HG03439 (cell line): ENCODE results near the gene PSMB4.
"Not testable (repeated sequence)": the region's sequence is repeated elsewhere in the genome, so short reads cannot be mapped to it uniquely, and the experiment has no call there.

Source experiments
- ATAC-seq: cut with Tn5 transposase; IDR thresholded peaks from one replicate; pipeline ENCODE4 v1.9.1; 2021; ENCODE audit warnings: mild to moderate bottlenecking, moderate library complexity; ENCODE audit not compliant: unreplicated experiment

Gene PSMB4

DNA sequence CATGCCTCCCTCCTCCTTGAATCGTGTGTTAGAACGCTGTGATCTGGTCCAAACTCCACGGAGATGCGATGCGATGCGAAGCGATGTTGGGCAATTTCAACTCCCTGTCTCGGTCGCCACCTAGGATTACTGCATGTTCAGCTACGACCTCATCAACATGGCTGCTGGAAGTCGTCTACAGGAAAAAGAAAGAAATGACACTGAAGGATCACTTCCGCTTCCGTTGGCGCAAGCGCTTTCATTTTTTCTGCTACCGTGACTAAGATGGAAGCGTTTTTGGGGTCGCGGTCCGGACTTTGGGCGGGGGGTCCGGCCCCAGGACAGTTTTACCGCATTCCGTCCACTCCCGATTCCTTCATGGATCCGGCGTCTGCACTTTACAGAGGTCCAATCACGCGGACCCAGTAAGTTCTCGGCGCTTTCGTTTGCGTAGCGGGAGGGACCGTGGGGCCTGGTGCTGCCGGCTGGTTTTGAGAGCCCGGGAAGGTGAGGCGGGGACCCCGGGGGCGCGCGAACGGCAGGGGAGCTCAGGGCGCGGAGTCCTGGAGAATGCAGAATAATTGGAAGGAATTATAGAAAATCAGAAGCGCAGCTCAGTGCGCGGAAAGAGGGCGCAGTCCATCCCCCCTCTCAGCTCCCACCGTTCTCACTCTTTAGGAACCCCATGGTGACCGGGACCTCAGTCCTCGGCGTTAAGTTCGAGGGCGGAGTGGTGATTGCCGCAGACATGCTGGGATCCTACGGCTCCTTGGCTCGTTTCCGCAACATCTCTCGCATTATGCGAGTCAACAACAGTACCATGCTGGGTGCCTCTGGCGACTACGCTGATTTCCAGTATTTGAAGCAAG, at the start of gene PSMB4:
PSMB4 (plus strand) TSS at position 250 of the 848 bp plus-strand sequence; CDS start at position 265, 15 bp downstream.
- ATAC-seq, result peak; percentile 66

DNA sequence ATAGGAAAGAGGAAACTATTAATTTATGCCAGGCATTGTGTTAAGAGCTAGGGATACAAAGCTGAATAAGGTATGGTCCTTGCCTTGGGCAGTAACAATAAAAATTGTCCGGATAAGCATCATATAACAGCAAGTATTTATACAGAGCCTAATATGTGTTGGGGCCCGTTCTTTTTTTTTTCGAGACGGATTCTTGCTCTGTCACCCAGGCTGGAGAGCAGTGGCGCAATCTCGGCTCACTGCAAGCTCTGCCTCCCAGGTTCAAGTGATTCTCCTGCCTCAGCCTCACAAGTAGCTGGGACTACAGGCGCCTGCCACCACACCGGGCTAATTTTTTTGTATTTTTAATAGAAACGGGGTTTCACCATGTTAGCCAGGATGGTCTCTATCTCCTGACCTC, 49.0 kb upstream of the PSMB4 start:
- ATAC-seq, result not testable (repeated sequence)

DNA sequence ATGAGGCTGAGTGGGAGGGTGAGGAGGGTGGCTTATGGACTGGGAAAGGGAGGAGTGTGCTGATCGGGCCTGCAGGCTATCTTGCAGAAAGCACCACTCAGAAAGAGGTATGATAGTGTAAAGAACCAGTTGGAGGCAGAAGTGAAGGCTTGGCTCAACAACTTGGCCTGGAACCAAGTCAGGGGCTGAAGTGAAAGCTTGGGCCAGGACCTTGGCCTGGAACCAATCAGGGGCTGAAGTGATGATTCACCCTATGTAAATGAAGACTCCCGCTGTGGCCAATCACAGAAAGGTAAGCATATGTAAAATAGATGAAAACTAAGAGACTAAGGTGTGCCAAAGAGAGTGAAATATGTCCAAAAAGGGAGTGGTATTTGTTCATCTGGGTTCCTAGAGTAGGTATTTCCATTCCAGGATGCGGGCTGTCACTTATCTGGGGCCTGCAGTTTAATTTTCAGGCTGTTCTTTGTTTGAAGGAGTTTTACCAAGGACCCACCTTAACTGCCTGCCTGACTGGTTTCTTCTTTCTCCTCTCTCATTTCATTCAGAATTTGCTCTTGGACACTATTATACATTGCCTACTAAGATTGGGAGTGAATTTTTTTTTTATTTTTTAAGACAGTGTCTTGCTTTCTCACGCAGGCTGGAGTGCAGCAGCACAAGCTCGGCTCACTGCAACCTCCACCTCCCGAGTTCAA, 47.2 kb upstream of the PSMB4 start:
- ATAC-seq, result no peak

DNA sequence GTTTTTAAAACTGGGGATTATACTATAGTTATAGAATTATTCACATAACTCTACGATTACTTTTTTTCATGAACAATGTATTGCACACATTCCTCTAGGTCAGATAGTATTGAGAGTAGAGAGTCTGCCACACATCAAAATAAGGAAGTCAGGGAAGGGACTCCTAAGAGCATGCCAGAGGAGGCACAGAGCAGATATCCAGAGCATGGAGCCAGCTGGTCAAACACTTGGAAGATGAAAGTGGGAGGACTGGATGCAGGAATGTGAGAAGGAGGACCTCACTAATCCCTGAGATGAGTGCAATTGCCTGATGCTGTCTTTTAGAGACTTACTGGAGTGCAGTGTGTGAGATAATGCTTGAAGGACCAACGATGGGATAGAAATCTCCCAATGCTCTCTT, 42.7 kb upstream of the PSMB4 start:
- no peak for ATAC-seq

DNA sequence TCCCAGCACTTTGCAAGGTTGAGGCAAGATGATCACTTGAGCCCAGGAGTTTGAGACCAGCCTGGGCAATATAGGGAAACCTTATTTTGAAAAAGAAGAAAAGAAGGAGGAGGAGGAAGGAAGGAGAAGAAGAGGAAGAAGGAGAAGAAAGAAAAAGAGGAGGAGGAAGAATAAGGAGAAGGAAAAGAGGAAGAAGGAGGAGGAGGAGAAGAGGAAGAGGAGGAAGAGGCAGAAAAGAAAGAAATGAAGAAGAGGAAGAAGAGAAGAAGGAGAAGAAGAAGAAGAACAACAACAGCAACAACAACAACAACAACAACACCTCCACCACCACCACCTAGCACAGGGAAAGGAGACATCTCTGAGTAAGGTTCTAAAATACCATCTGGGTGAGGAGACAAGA, 37.5 kb upstream of the PSMB4 start:
- no peak for ATAC-seq

DNA sequence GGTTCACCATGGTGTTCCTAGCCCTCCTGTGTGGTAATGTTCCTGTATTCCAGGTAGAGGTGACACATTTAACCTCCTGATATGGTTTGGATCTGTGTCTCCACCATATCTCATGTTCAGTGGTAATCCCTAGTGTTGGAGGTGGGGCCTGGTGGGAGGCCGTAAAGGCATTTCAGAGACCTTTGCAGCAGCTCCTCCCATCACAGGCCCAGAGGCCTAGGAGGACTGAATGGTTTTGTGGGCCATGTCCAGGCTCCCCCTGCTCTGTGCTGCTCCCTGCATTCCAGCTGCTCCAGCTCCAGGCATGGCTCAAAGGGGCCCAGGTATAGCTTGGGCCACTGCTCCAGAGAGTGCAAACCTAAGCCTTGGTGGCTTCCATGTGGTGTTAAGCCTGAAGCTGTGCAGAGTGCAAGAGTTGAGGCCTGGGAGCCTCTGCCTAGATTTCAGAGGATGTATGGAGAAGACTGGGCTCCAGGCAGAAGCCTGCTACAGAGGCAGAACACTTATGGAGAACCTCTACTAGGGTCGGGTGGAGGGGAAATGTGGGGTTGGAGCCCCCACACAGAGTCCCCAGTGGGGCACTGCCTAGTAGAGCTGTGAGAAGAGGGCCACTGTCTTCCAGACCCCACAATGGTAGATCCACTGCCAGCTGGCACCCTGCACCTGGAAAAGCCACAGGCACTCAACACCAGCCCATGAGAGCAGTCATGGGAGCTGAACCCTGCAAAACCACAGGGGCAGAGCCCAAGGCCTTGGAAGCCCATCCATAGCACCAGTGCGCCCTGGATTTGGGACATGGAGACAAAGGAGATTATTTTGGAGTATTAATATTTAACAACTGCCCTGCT, 36.8 kb upstream of the PSMB4 start:
- no peak for ATAC-seq

DNA sequence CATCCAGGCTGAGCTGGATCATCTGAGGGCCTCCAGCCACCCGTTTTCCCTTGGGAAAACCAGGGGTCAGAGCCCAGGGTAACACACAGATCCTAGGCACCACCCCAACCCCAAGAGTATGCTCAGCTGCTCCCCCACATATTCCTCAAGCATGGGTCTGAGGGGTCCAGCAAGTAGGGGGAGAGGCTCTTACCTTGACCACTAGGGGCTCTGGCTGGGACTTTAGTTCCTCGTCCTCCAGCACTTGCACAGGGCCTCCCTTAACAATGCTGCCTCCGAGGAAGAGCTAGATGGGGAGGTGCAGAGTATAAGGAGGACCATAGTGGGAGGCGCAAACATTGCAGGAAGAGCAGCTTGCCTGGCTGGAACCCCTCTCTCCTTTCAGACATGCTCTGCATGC, 34.4 kb upstream of the PSMB4 start:
- ATAC-seq, result no peak

DNA sequence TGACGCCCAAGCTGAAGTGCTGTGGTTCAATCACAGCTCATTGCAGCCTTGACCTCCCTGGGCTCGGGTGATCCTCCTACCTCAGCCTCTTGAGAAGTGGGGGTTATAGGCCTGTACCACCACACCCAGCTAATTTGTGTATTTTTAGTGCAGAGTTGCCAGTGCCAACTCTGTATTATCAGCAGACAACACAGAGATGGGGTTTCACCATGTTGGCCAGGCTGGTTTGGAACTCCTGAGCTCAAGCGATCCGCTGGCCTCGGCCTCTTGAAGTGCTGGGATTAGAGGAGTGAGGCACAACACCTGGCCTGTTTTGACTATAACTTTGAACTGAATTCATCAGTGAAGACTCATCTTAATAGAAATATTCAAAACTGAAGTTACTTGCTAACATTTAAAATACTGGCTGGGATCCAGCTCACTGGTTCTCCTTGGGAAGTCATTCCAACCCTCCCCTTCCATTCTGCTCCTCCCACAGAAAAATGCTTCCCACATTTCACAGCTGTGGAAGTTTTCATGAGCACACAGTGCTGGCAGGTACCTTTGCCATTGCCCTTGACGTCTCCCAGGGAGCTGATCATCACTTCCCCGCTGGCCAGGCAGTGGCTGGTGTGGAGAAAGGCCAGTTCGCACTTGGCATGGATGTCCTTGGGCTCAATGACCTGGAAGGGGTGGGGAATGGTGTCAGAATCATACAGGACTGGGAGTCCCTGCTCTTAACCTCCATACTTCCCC, 31.5 kb upstream of the PSMB4 start:
- ATAC-seq, result no peak

DNA sequence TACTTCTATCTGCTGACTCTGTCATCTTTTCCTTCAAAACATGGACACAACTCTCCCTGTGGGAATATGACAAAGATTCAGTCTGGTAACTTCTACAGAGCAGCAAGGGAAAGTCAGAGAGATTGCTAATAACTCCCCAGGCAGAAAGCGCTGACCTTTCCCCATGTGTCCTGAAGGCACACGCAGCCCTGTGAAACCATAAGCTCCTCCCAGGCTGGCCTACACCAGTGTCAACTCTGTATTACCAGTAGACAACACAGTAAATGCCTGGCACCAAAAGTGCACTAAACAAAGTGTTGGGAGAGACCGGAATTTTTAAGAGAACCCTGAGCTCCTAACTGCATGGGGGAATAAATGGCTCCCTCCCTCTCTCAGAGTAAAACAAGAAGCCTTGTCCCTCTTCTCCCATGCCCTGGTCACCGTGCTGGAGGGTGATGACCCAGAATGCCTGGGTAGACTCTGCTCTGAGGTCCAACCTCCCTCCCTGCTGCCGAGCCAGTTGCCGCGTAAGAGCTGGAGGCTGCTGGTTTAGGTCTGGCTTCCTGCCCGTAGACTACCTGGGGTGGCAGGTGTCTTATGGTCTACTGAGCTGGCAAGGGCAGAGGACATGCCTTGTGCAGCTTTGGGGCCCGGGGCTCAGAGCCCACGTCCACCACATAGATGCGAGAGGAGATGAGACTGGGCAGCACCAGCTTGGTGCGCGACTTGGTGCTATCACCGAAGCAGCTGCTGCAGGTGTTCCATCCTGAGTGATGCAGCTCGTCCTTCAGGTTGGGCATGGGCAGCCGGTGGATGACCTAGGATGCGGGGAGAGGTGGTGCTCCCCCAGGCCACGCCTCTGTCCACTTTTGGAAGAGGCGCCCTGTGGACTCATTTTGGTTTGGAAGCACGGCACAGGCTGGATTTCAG, 30.7 kb upstream of the PSMB4 start:
- no peak for ATAC-seq

DNA sequence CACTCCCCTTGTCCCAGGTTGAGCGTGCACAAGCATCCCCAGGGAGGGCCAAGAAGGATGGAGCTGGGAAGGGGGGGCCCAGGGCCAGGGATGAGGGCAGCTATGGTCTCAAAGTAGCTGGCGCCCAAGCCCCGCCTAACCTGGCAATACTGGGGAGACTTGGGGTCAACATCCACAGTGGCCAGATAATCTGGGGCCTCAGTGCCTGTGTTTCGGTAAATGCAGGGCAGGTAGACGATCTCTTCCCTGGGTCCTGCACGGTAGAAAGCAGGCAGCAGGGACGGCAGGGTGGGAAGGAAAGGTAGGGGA, 30.1 kb upstream of the PSMB4 start:
- ATAC-seq, result no peak

DNA sequence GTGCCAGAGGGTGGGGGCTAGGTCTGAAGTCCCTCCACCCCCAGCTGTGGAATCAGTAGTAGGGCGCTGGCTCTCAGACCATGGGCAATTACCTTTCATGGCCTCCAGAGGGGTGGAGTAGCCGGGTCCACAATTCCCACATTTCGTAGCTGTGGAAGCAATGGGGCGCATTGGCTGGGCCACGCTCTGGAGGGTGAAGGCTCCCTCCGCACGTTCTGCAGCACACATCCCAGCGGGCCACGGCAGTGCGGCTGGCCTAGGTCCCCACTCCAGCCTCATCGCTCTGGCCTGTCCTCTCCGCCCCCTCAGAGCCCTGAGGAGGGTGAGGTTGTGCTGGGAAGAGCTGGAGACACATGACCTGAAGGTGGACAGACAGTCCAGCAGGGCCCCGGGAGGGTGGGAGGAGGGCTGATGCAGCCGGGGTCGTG, 29.7 kb upstream of the PSMB4 start:
- no peak for ATAC-seq

DNA sequence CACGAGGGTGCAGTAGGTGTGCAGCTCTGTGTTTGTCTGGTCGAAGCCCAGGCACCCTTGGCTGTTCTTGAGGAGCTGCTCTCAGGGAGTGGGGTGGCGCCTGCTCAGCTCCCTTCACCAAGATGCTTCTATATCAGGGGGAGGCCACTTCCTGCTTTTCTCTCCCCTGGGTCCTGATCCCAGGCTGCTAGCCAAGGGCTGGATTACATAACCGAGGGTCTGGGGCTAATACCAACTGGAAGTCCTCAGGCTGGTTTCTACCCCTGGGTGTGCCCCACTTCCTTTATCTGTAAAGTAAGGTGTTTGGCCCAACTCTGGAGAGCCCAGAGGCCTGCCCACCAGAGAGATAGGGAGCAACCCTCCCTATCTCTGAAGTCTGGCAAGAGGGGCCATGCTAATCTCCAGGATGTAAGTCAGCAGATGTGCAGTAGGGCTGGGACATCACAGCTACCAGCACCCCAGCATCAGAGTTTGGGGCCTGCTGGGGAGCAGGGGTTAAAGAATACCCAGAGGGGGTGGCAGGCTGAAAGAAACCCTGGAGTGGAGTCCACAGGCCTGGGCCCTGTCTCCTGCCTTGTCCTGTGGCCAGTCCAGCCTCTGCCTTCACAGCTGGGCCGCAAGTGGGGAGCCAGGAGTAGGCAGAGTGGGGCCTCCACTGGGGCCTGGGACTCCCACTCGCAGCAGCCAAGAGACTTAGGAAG, 29.0 kb upstream of the PSMB4 start:
- no peak for ATAC-seq

DNA sequence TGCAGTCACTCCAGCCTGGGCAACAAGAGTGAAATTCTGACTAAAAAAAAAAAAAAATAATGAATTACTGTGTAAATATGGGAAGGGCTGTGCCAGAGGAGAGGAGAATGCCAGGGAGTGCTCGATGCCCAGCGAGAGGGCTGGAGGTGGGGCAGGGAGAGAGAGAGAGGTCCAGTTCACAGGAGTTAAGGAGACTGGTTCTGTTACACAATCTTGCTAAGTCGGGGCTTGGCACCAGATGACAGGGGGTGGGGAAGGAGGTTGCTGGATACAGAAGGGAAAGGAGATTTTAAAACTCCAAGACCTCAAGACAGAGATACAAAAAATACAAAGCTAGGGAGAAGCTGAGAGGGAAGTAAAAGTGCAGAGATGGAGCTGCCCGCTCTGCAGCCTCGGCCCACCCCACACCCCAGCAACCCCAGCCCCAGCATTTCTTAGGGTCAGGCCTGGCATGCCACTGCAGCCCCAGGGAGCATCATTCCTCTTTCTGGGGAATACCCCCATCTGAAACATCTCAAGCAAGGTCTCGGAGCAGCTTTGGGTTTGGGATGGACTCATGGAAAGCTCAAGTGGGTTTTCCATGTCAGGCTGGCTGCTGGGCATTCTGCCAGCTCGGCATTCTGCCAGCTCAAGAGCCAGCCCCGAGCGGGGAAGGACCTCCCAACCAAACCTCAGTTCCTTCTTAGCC, 27.9 kb upstream of the PSMB4 start:
- ATAC-seq, result no peak

DNA sequence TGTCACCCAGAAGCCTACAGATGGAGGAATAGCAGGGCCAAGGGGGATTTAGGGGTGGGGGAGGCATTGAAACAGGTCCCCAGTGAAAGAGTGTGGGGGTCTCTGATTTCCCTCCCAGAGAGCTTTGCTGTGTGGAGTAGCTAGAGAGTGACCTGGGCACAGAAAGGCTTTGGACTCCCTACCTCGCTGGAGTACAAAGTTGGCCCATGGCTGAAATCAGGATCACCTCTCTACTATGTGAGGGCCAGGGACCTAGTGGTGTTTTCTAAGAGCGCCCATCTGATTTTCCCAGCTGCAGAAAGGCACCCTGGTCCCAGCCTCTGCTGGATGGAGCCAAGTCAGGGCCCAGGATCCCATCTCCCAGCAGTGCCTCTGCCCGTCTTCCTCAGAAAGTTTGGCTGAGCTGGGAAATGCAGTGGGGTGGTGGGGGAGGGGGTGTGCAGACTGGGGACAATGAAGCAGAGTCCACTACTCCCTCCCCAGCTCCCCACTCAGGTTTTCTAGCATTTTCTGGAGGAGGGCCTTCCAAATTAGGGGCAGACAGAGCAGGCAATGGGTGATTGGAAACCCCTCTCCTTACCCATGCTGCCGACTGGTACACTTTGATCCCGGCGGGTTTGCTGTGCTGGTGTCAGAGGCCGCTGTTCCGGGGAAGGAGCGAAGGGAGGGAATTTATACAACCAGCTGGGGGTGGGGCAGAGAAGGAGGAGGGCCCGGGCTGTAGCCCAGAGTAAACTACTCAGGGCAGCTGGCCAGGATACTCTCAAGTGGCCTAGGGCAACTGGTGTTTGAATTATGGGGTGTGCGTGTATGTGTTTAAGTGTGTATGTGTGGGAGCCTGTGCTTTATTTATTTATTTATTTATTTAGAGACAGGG, 27.1 kb upstream of the PSMB4 start, which contains the start of gene SELENBP1:
SELENBP1 (minus strand) TSS at position 648 of the 877 bp plus-strand sequence; CDS start at position 584, 64 bp downstream.
- no peak for ATAC-seq

DNA sequence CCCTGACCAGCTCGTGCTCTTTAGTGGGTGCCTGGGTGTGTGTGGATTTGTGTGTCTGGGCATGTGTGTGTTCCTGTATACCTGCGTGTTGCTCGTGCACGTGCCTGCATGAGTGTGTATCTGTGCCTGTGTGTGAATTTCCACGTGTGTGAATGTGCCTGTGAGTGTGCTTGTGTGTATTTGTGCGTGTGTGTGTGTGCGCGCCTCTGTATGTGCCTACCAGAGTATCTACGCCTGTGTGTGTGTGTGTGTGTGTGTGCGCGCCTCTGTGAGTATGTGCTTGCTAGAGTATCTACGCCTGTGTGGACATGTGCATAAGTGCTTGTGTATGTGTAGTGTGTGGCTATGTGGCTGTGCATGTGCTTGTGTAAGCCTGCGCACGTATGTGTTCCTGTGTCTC, 26.2 kb upstream of the PSMB4 start:
- ATAC-seq, result no peak

DNA sequence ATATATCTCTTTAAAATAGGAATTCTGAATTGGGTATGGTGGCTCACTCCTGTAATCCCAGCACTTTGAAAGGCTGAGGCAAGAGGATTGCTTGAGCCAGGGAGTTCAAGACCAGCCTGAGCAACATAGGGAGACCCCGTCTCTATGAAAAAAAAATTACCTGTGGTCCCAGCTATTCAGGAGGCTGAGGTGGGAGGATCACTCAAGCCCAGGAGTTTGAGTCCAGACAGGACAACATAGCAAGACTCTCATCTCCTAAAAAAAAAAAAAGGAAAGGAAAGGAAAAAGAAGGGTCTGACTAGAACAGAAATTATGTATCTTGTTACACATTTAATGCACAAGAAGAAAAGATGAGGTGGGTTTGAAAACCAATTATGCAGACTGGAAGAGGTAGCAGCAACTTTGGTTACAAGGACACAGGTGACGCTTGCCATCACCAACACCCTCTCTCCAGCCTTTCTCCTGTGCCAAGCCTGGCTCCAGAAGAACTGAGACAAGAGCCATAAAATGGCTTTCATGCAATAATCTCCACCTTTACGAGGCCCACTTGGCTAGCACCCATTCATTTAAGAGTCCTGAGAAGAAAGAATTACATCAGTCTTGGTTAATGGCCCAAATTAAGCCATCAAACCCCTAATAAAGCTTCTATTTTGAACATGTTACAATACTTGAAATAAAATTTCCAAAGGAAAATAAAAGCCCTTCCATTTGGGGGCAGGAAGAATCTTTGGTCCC, 22.1 kb upstream of the PSMB4 start:
- no peak for ATAC-seq

DNA sequence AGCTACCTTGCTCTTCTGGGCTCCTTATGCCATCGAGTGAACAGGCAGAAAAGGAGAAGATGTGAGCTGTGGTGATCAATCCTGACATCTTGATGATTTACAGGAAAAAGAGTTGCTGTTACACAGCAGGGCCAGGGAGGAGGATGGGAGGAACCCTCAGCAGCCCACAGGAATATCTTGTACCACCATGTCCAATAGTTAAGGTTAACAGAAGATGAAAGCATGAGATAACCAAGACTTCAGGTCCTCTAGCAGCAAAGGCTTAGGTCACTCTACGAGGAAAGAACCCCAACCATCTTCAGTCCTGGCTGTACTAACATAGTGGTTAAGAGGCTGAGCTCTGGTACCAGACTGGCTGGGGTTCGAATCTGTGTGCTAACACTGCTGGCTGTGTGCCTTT, 14.8 kb upstream of the PSMB4 start:
- ATAC-seq, result no peak
